ENCODE measurements around the gene INVS. TPM values are rescaled to one million over a fixed set of nuclear protein-coding genes. Genes with fewer than 3 reads are reported as not detected.

Gene INVS
- total and polyA plus RNA-seq, 2 donors (not counting 3 experiments of a cell fraction or from before 2014, with no cell fraction given): 8.5 to 17.9 TPM

DNA sequence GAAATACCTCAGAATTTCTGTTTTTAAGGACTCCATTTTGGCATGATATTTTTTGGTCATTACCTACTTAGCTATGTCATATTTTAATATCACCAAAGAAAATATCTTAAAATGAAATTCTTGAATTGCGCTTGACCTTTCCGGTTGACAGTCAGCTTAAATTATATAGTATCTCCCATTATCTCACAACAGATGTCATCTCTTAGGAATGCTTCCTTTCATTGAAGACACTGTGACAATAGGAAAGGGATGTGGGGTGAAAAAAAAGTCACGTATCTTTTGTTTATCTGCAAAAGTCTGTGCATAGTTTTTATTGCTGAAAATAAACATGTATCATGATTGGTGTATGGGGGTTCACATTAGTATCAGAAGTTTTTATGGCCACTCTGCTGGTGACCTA, 105.8 kb downstream of the INVS start:
- H4K20me1 ChIP-seq (replicated peaks; ENCODE audit: control insufficient read depth, extremely low read depth, insufficient read depth, low read length): no peaks in the 10 kb centered on the region
- H3K9ac ChIP-seq (replicated peaks; ENCODE audit: extremely low read depth, insufficient read depth, low read length): no peak overlapping the region
- H3K27ac ChIP-seq (ENCODE audit: insufficient read depth, low read depth, low read length): no peak overlapping the region
- CTCF ChIA-PET: interaction anchor here (0.5 to 1.0 kb wide), 2 partner anchors 120 to 369 kb away, joined by 3 to 4 read pairs; no protein-coding TSS in a partner anchor
- BruUV-seq (replicated peaks): no TSS peak
- intact Hi-C loops (cut with micrococcal nuclease) (no loop called here), dilution Hi-C loops (cut with MboI; ENCODE audit: extremely low pct_ligation_motif_present, low sequenced_read_pairs) (no loop called here)
- H3K4me1 ChIP-seq (ENCODE audit: control insufficient read depth, extremely low read depth, insufficient read depth, low read length): peaks cover 24% of the 10 kb centered on the region
- DNase-seq (ENCODE audit: low read depth, low spot score) (no peak), FAIRE-seq (no peak)
- POLR2A ChIA-PET: no interaction called here
- no peaks in the 10 kb centered on the region for H3K79me2 ChIP-seq (ENCODE audit: control insufficient read depth, insufficient read depth, low read length)
- no peak overlapping the region for H2AFZ ChIP-seq (ENCODE audit: low read depth, low read length)
- no peaks in the 10 kb centered on the region for H3K27me3 ChIP-seq (ENCODE audit: control insufficient read depth in 2 of 2, insufficient read depth in 2 of 2, low read length in 2 of 2)
- no peaks in the 10 kb centered on the region for H3K9me1 ChIP-seq (replicated peaks; ENCODE audit: control insufficient read depth, extremely low read depth, insufficient read depth, low read length)
- no peak for TF ChIP-seq GATA2 (IDR thresholded peaks at IDR 0.05; ENCODE audit: insufficient read depth, insufficient read length, low read depth, low read length)
- H3K36me3 ChIP-seq (ENCODE audit: control insufficient read depth in 2 of 2, extremely low read depth in 1 of 2, insufficient read depth in 2 of 2, low read length in 2 of 2): no peaks in the 10 kb centered on the region
- H3K4me2 ChIP-seq (ENCODE audit: insufficient read depth, low read length): peak overlapping the region; percentile 13
- H3K9me3 ChIP-seq (replicated peaks; ENCODE audit: control insufficient read depth, insufficient read depth, low read length): no peaks in the 10 kb centered on the region
- no peak overlapping the region for H3K4me3 ChIP-seq (replicated peaks in 1 of 3; ENCODE audit: insufficient read depth in 1 of 3, low read depth in 1 of 3, low read length in 3 of 3)

- Histone ChIP-seq H3K36me3 (ENCODE audit: control insufficient read depth in 2 of 2, extremely low read depth in 1 of 2, insufficient read depth in 2 of 2, low read length in 2 of 2) (no peaks in the 10 kb centered on the region), H3K4me2 (ENCODE audit: insufficient read depth, low read length) (peak overlapping the region; percentile 58), H3K9me1 (replicated peaks; ENCODE audit: control insufficient read depth, extremely low read depth, insufficient read depth, low read length) (no peaks in the 10 kb centered on the region), H4K20me1 (replicated peaks; ENCODE audit: control insufficient read depth, extremely low read depth, insufficient read depth, low read length) (no peaks in the 10 kb centered on the region), H3K9me3 (replicated peaks; ENCODE audit: control insufficient read depth, insufficient read depth, low read length) (no peaks in the 10 kb centered on the region), H3K4me3 (replicated peaks in 1 of 3; ENCODE audit: insufficient read depth in 1 of 3, low read depth in 1 of 3, low read length in 3 of 3) (peak overlapping the region in 1 of 3 experiments; percentile 32), H3K9ac (replicated peaks; ENCODE audit: extremely low read depth, insufficient read depth, low read length) (peak overlapping the region; percentile 37), H3K27ac (ENCODE audit: insufficient read depth, low read depth, low read length) (peak overlapping the region; percentile 41), H3K79me2 (ENCODE audit: control insufficient read depth, insufficient read depth, low read length) (no peaks in the 10 kb centered on the region), H3K4me1 (ENCODE audit: control insufficient read depth, extremely low read depth, insufficient read depth, low read length) (peaks cover 24% of the 10 kb centered on the region), H2AFZ (ENCODE audit: low read depth, low read length) (no peak overlapping the region), H3K27me3 (ENCODE audit: control insufficient read depth in 2 of 2, insufficient read depth in 2 of 2, low read length in 2 of 2) (no peaks in the 10 kb centered on the region)
- DNase-seq (ENCODE audit: low read depth, low spot score) (peak; percentile 81), FAIRE-seq (peak; percentile 8)
- ChIA-PET POLR2A (interaction anchor here (0.6 kb wide), 1 partner anchor 222 kb away, joined by 3 read pairs; no protein-coding TSS in a partner anchor), CTCF (interaction anchor here (1.0 to 1.5 kb wide), 4 partner anchors 9 to 118 kb away, joined by 3 to 6 read pairs (median 4); no protein-coding TSS in a partner anchor)
- no TSS peak for BruUV-seq (replicated peaks)
- dilution Hi-C loops (cut with MboI; ENCODE audit: extremely low pct_ligation_motif_present, low sequenced_read_pairs): no loop called here
- intact Hi-C loops (cut with micrococcal nuclease): loop anchor here (2.0 kb wide), 1 partner anchor 386 kb away; the partner anchor contains the start of gene NR4A3
- TF ChIP-seq EZH2 (IDR thresholded peaks at IDR 0.05; ENCODE audit: borderline replicate concordance, low read depth, low read length, severe bottlenecking) (no peak), CTCF (IDR thresholded peaks at IDR 0.05; ENCODE audit: extremely low read depth in 1 of 2, insufficient read depth in 1 of 2, low read depth in 1 of 2, low read length in 2 of 2) (no peak), JUN (IDR thresholded peaks at IDR 0.05; ENCODE audit: borderline replicate concordance, insufficient read depth, insufficient read length, low read depth) (peak; percentile 93), FOS (IDR thresholded peaks at IDR 0.05; ENCODE audit: borderline replicate concordance, insufficient read depth, low read length) (peak; percentile 63)
Measured at GRCh38 chr9:100206899-100207298, 107.9 kb downstream of the INVS start.
